H1 (cell line): ENCODE data around the gene CD34. TPM values are rescaled to one million over a fixed set of nuclear protein-coding genes. Genes with fewer than 3 reads are reported as not detected.

Source experiments
- CTCF ChIA-PET: fragments of 300-600 bp; sonication (Branson Sonifier 250); formaldehyde crosslinking; loops from one replicate; lab custom pipeline; 2021; ENCODE audit not compliant: partially characterized antibody; lab: Charles Lee
- POLR2A ChIA-PET: fragments of 300-600 bp; sonication (Branson Sonifier 250); formaldehyde crosslinking; loops from one replicate; lab custom pipeline; 2021; ENCODE audit warnings: inconsistent platforms; ENCODE audit not compliant: partially characterized antibody; lab: Charles Lee
- DNase-seq, 2 experiments: peaks; one replicate each; pipeline versions ENCODE4 v3.0.0 to v3.0.0-alpha.2; 2010 to 2022; ENCODE audit warnings: low spot score in 2 of 2, low read depth in 1 of 2, mixed read lengths in 1 of 2
- FAIRE-seq: peaks from 2 replicates; lab custom pipeline; 2011; peaks lifted over from hg19 to GRCh38; lab: Jason Lieb, UNC
- H2AFZ ChIP-seq: 2 replicates; pipeline ENCODE4 v1.8.1; 2012; ENCODE audit warnings: low read length, inconsistent platforms
- H2AK5ac ChIP-seq: 2 replicates; pipeline ENCODE4 v1.6.1; 2013; ENCODE audit warnings: low read depth, low read length
- H2BK120ac ChIP-seq: replicated peaks from 2 replicates; pipeline ENCODE3; 2013; ENCODE audit warnings: low read depth, low read length, inconsistent platforms
- H2BK12ac ChIP-seq: 2 replicates; pipeline ENCODE4 v1.6.1; 2013; ENCODE audit warnings: low read depth, low read length
- H2BK15ac ChIP-seq: 2 replicates; pipeline ENCODE4 v1.6.1; 2013; ENCODE audit warnings: low read length
- H2BK20ac ChIP-seq: 2 replicates; pipeline ENCODE4 v1.6.1; 2013; ENCODE audit warnings: low read length
- H2BK5ac ChIP-seq: 2 replicates; pipeline ENCODE4 v1.6.1; 2013; ENCODE audit warnings: low read depth, low read length
- H3K14ac ChIP-seq: 2 replicates; pipeline ENCODE4 v1.6.1; 2013; ENCODE audit warnings: inconsistent platforms; ENCODE audit not compliant: insufficient read length
- H3K18ac ChIP-seq: 2 replicates; pipeline ENCODE4 v1.6.1; 2013; ENCODE audit warnings: low read length; ENCODE audit errors: extremely low read depth
- H3K23ac ChIP-seq: 2 replicates; pipeline ENCODE4 v1.6.1; 2013; ENCODE audit warnings: inconsistent platforms; ENCODE audit not compliant: insufficient read length
- H3K23me2 ChIP-seq: 2 replicates; pipeline ENCODE4 v1.6.1; 2013; ENCODE audit warnings: low read depth, low read length
- H3K27ac ChIP-seq: 2 replicates; pipeline ENCODE4 v1.6.1; 2011; ENCODE audit warnings: low read depth, low read length, inconsistent platforms
- H3K27me3 ChIP-seq, 4 experiments: replicated peaks in 1 of 4; 1 replicate in 1 of 4; 2 replicates in 3 of 4; pipeline versions ENCODE4 v1.6.1 to v1.8.1; 2011 to 2013; ENCODE audit warnings: low read length in 3 of 4, mild to moderate bottlenecking in 3 of 4, inconsistent platforms in 2 of 4, mixed read lengths in 2 of 4, moderate library complexity in 1 of 4; ENCODE audit not compliant: control insufficient read depth in 3 of 4, insufficient read depth in 3 of 4; ENCODE audit errors: extremely low read depth in 1 of 4
- H3K36me3 ChIP-seq, 4 experiments: 2 replicates each; pipeline versions ENCODE4 v1.6.1 to v1.8.1; 2011 to 2013; ENCODE audit warnings: mild to moderate bottlenecking in 4 of 4, low read length in 3 of 4, moderate library complexity in 2 of 4, control low read depth in 1 of 4, inconsistent platforms in 1 of 4; ENCODE audit not compliant: insufficient read depth in 4 of 4, control insufficient read depth in 2 of 4
- H3K4ac ChIP-seq: replicated peaks from 2 replicates; pipeline ENCODE3; 2013; ENCODE audit warnings: low read length, low read depth, mixed read lengths, inconsistent platforms; ENCODE audit not compliant: insufficient read length
- H3K4me1 ChIP-seq, 4 experiments: replicated peaks in 1 of 4; 1 replicate in 1 of 4; 2 replicates in 3 of 4; pipeline versions ENCODE4 v1.6.1 to v1.8.1; 2011 to 2013; ENCODE audit warnings: low read length in 3 of 4, inconsistent platforms in 2 of 4, mixed read lengths in 1 of 4; ENCODE audit not compliant: insufficient read depth in 4 of 4, control insufficient read depth in 3 of 4
- H3K4me2 ChIP-seq, 2 experiments: 2 replicates each; pipeline versions ENCODE4 v1.6.1 to v1.8.1; 2011 to 2013; ENCODE audit warnings: low read depth in 2 of 2, low read length in 2 of 2, control low read depth in 1 of 2, inconsistent platforms in 1 of 2, mild to moderate bottlenecking in 1 of 2; ENCODE audit not compliant: insufficient read depth in 1 of 2
- H3K4me3 ChIP-seq, 4 experiments: fragments of 200-600, 300-600 bp in 1 of 4; sonication (generic), shearing (Covaris generic), sonication (Bioruptor Twin) in 1 of 4; 2 replicates each; pipeline versions ENCODE4 v1.5.1 to v1.8.1; 2011 to 2016; ENCODE audit warnings: low read length in 4 of 4, low read depth in 3 of 4, control low read depth in 2 of 4, inconsistent platforms in 2 of 4, mild to moderate bottlenecking in 2 of 4, mixed read lengths in 1 of 4, moderate library complexity in 1 of 4; ENCODE audit not compliant: insufficient read depth in 2 of 4; ENCODE audit errors: extremely low read depth in 1 of 4
- H3K56ac ChIP-seq: replicated peaks from 2 replicates; pipeline ENCODE3; 2013; ENCODE audit warnings: low read depth, mild to moderate bottlenecking, mixed read lengths, low read length, inconsistent platforms; ENCODE audit not compliant: insufficient read length
- H3K79me1 ChIP-seq: 2 replicates; pipeline ENCODE4 v1.6.1; 2013; ENCODE audit warnings: low read depth, low read length, control low read depth
- H3K79me2 ChIP-seq, 2 experiments: 2 replicates each; pipeline versions ENCODE4 v1.6.1 to v1.8.1; 2012 to 2013; ENCODE audit warnings: low read length in 2 of 2, mild to moderate bottlenecking in 2 of 2, inconsistent platforms in 1 of 2; ENCODE audit not compliant: insufficient read depth in 2 of 2, control insufficient read depth in 1 of 2
- H3K9ac ChIP-seq, 4 experiments: replicated peaks in 1 of 4; 1 replicate in 1 of 4; 2 replicates in 3 of 4; pipeline versions ENCODE4 v1.6.1 to v1.8.1; 2011 to 2013; ENCODE audit warnings: low read depth in 3 of 4, low read length in 3 of 4, control low read depth in 2 of 4, mild to moderate bottlenecking in 2 of 4, moderate library complexity in 2 of 4, inconsistent platforms in 1 of 4; ENCODE audit errors: extremely low read depth in 1 of 4
- H3K9me3 ChIP-seq, 2 experiments: 2 replicates each; pipeline versions ENCODE4 v1.6.1 to v1.8.1; 2012 to 2013; ENCODE audit warnings: mild to moderate bottlenecking in 2 of 2, moderate library complexity in 2 of 2, control low read depth in 1 of 2, inconsistent platforms in 1 of 2, low read depth in 1 of 2, low read length in 1 of 2, mixed read lengths in 1 of 2; ENCODE audit not compliant: insufficient read depth in 2 of 2
- H4K20me1 ChIP-seq, 2 experiments: replicated peaks in 1 of 2; 2 replicates each; pipeline versions ENCODE3 to v1.8.1; 2011 to 2013; ENCODE audit warnings: inconsistent platforms in 2 of 2, low read length in 2 of 2, mild to moderate bottlenecking in 1 of 2; ENCODE audit not compliant: insufficient read depth in 2 of 2, control insufficient read depth in 1 of 2
- H4K5ac ChIP-seq: 2 replicates; pipeline ENCODE4 v1.6.1; 2013; ENCODE audit warnings: low read length, low read depth, mixed read lengths, inconsistent platforms; ENCODE audit not compliant: insufficient read length
- H4K8ac ChIP-seq: 2 replicates; pipeline ENCODE4 v1.8.0; 2013; ENCODE audit warnings: mild to moderate bottlenecking, moderate library complexity, low read length, inconsistent platforms; ENCODE audit not compliant: insufficient read depth; ENCODE audit errors: extremely low read depth
- H4K91ac ChIP-seq: replicated peaks from 2 replicates; pipeline ENCODE3; 2013; ENCODE audit warnings: low read length, mixed read lengths, inconsistent platforms; ENCODE audit not compliant: insufficient read length
- KDM1A ChIP-seq: fragments of 200-600, 300-600 bp; sonication (generic); IDR thresholded peaks from 2 replicates; pipeline ENCODE4 v1.7.1; 2016; ENCODE audit warnings: mild to moderate bottlenecking, low read length, borderline replicate concordance
- POLR2AphosphoS5 ChIP-seq: IDR thresholded peaks from 2 replicates; pipeline ENCODE4 v1.6.1; 2011; ENCODE audit warnings: low read depth, low read length
- WGBS, 2 experiments: shearing (Covaris generic) in 1 of 2; methylation state at CpG; one replicate each; pipeline versions ENCODE4 v1.1.6 to v1.1.7; 2013 to 2015; ENCODE audit warnings: low lambda C conversion rate in 2 of 2, mixed read lengths in 2 of 2, inconsistent platforms in 1 of 2, low coverage in 1 of 2, missing lambda C conversion rate in 1 of 2; ENCODE audit not compliant: insufficient replicate concordance in 2 of 2, insufficient coverage in 1 of 2, insufficient read length in 1 of 2; ENCODE audit errors: extremely low coverage in 1 of 2, missing lambda C conversion rate in 1 of 2; 5-methylcytosine and 5-hydroxymethylcytosine counted together
- polyA plus RNA-seq, 7 experiments: library from polyadenylated mRNA; depleted of rRNA in 3 of 7; stranded (reverse) in 5 of 7; unstranded in 2 of 7; fragments of >200 nt in 5 of 7; fragments of 200-250 nt in 2 of 7; gene quantifications; 1 replicate in 5 of 7; 2 replicates in 1 of 7; 4 replicates in 1 of 7; pipeline versions ENCODE4 v1.2.1 to v1.2.3, GENCODE V29; 2011 to 2013; ENCODE audit warnings: missing spikeins in 2 of 7, mixed read lengths in 2 of 7
- total RNA-seq: library from RNA; stranded (reverse); fragmentation: NEBNext Ultra II Directional; extraction: Animal tissue kit (Norgen Biotek cat#: 25700); gene quantifications from 2 replicates; pipeline ENCODE4 v1.2.1, GENCODE V29; 2021

The CD34 gene
- total and polyA plus RNA-seq, 2 of the 8 experiments (the other 6 are each of a cell fraction or from before 2014, with no cell fraction given), result 0.39 to 0.54 TPM

- Histone ChIP-seq H3K36me3 (no peaks in the 10 kb centered on the region), H2BK120ac (no peak overlapping the region), H2AFZ (no peak overlapping the region), H2BK20ac (no peak overlapping the region), H3K4me1 (peaks cover 0 to 2% (median 0%) of the 10 kb centered on the region in 4 experiments; a peak in 1 of 7 replicates), H3K4me2 (no peak overlapping the region; a peak in 1 of 4 replicates), H4K91ac (no peak overlapping the region), H3K9me3 (no peaks in the 10 kb centered on the region), H3K14ac (no peak overlapping the region), H3K56ac (no peak overlapping the region), H3K23me2 (peaks cover 10% of the 10 kb centered on the region; the same call in 1 of the 2 replicates), H4K8ac (no peak overlapping the region), H3K4ac (no peak overlapping the region), H3K79me1 (no peaks in the 10 kb centered on the region), H2BK5ac (no peak overlapping the region), H2BK12ac (no peak overlapping the region), H3K23ac (no peak overlapping the region), H3K9ac (no peak overlapping the region), H3K4me3 (no peak overlapping the region), H4K5ac (no peak overlapping the region), H3K79me2 (no peaks in the 10 kb centered on the region), H2AK5ac (no peak overlapping the region), H4K20me1 (no peaks in the 10 kb centered on the region), H3K27ac (no peak overlapping the region), H2BK15ac (no peak overlapping the region), H3K18ac (no peak overlapping the region), H3K27me3 (peaks cover 11 to 42% (median 32%) of the 10 kb centered on the region in 4 experiments)
- DNase-seq, result no peak
- no peak for FAIRE-seq
- WGBS, 2 experiments, result 88% methylated on average over 4 of the region's 4 CpGs; no CpG with 5 or more reads in 1 of the 2 experiments
- CTCF ChIA-PET, result interaction anchor here (1.0 to 3.6 kb wide), 7 partner anchors 12 to 87 kb away, joined by 3 to 25 read pairs (median 9); no protein-coding TSS in a partner anchor
- POLR2A ChIA-PET, result interaction anchor here (0.8 kb wide), 1 partner anchor 53 kb away, joined by 3 read pairs; no protein-coding TSS in a partner anchor
- TF ChIP-seq KDM1A, result no peak
- TF ChIP-seq POLR2AphosphoS5, result no peak
Observed at GRCh38 chr1:207909687-207910086, 1.2 kb downstream of the CD34 start.
